HEK293 (cell line): ENCODE results near the gene CNGA4.

Experiments used
- CTCF ChIA-PET: fragments of 350-600 bp; formaldehyde crosslinking; extraction: SDS; loops from one replicate; lab custom pipeline; 2021; ENCODE audit warnings: antibody characterized with exemption; lab: Yijun Ruan, JAX
- POLR2A ChIA-PET: fragments of 300-600 bp; formaldehyde crosslinking; extraction: SDS; loops from one replicate; lab custom pipeline; 2020; ENCODE audit warnings: antibody characterized with exemption, inconsistent platforms; lab: Yijun Ruan, JAX
- H3K27ac ChIP-seq: fragments of 200-500 bp; sonication (Bioruptor generic); 2 replicates; pipeline ENCODE4 v1.5.1; 2014; ENCODE audit warnings: low read depth, low read length, control low read depth, inconsistent platforms; ENCODE audit errors: extremely low read depth
- H3K36me3 ChIP-seq, 2 experiments: fragments of 200-500 bp in 1 of 2; sonication (Bioruptor generic) in 1 of 2; 1 replicate in 1 of 2; 2 replicates in 1 of 2; pipeline ENCODE4 v1.5.1; 2014 to 2017; ENCODE audit warnings: inconsistent platforms in 2 of 2, low read length in 2 of 2; ENCODE audit not compliant: control insufficient read depth in 2 of 2, insufficient read depth in 1 of 2
- H3K4me1 ChIP-seq: fragments of 200-500 bp; sonication (Bioruptor generic); 2 replicates; pipeline ENCODE4 v1.5.1; 2014; ENCODE audit warnings: mild to moderate bottlenecking, low read length, inconsistent platforms; ENCODE audit not compliant: control insufficient read depth, insufficient read depth
- H3K4me3 ChIP-seq: 2 replicates; pipeline ENCODE4 v1.5.1; 2011; ENCODE audit warnings: low read depth, mild to moderate bottlenecking, control low read depth, low read length, moderate library complexity
- H3K9me3 ChIP-seq: fragments of 200-500 bp; sonication (Bioruptor generic); 2 replicates; pipeline ENCODE4 v1.5.1; 2014; ENCODE audit warnings: low read depth, low read length, inconsistent platforms; ENCODE audit not compliant: control insufficient read depth, insufficient read depth
- PRDM4 ChIP-seq: fragments of 450-650 bp; formaldehyde crosslinking; IDR thresholded peaks from 2 replicates; pipeline ENCODE4 v1.5.1; 2017; ENCODE audit warnings: missing biosample characterization, missing genetic modification characterization
- SCRT2 ChIP-seq: fragments of 450-650 bp; formaldehyde crosslinking; IDR thresholded peaks from 2 replicates; pipeline ENCODE4 v1.5.1; 2016; ENCODE audit warnings: missing biosample characterization, missing genetic modification characterization
- SP7 ChIP-seq: fragments of 450-650 bp; formaldehyde crosslinking; IDR thresholded peaks from 2 replicates; pipeline ENCODE4 v1.5.1; 2016; ENCODE audit warnings: missing biosample characterization, missing genetic modification characterization
- WT1 ChIP-seq: fragments of 450-650 bp; formaldehyde crosslinking; IDR thresholded peaks from 2 replicates; pipeline ENCODE4 v1.5.1; 2016; ENCODE audit warnings: missing biosample characterization, missing genetic modification characterization
- ZNF148 ChIP-seq: fragments of 450-650 bp; formaldehyde crosslinking; IDR thresholded peaks from 2 replicates; pipeline ENCODE4 v1.5.0; 2017; ENCODE audit warnings: missing biosample characterization, missing genetic modification characterization, borderline replicate concordance
- ZNF2 ChIP-seq: fragments of 450-650 bp; formaldehyde crosslinking; IDR thresholded peaks from 2 replicates; pipeline ENCODE4 v1.5.1; 2016; ENCODE audit warnings: missing biosample characterization, missing genetic modification characterization
- ZNF223 ChIP-seq: fragments of 450-650 bp; formaldehyde crosslinking; IDR thresholded peaks from 2 replicates; pipeline ENCODE4 v1.5.1; 2016; ENCODE audit warnings: missing biosample characterization, missing genetic modification characterization
- ZNF280D ChIP-seq: fragments of 450-650 bp; formaldehyde crosslinking; IDR thresholded peaks from 2 replicates; pipeline ENCODE4 v1.5.1; 2016; ENCODE audit warnings: missing biosample characterization, missing genetic modification characterization
- ZNF341 ChIP-seq: fragments of 450-650 bp; formaldehyde crosslinking; IDR thresholded peaks from 2 replicates; pipeline ENCODE4; 2016; ENCODE audit warnings: low read depth, missing biosample characterization, missing genetic modification characterization
- ZNF560 ChIP-seq: fragments of 450-650 bp; formaldehyde crosslinking; IDR thresholded peaks from 2 replicates; pipeline ENCODE4 v1.5.1; 2017; ENCODE audit warnings: missing biosample characterization, missing genetic modification characterization, borderline replicate concordance

The CNGA4 gene

GRCh38 chr11:6240139-6240538 is 1.2 kb downstream of the CNGA4 start (continued):
- TF ChIP-seq ZNF280D (tag by site-specific recombination) (no peak), SP7 (tag by site-specific recombination) (no peak), ZNF2 (tag by site-specific recombination) (no peak)

- ChIA-PET POLR2A (no interaction called here), CTCF (interaction anchor here (2.4 kb wide), 1 partner anchor 11 kb away, joined by 16 read pairs; no protein-coding TSS in a partner anchor)
- H3K9me3 ChIP-seq, result no peaks in the 10 kb centered on the region
- H3K36me3 ChIP-seq, result no peaks in the 10 kb centered on the region
- no peak overlapping the region for H3K4me3 ChIP-seq
- no peak for TF ChIP-seq ZNF341 (tag by site-specific recombination)
- H3K27ac ChIP-seq, result no peak overlapping the region
- H3K4me1 ChIP-seq, result no peaks in the 10 kb centered on the region
These were observed 1.9 kb downstream of the CNGA4 start for GRCh38 chr11:6240781-6241180.

GRCh38 chr11:6241316-6241715 is 2.4 kb downstream of the CNGA4 start:
- H3K4me3 ChIP-seq, result no peak overlapping the region
- CTCF ChIA-PET, result interaction anchor here (2.4 kb wide), 1 partner anchor 10 kb away, joined by 16 read pairs; no protein-coding TSS in a partner anchor

More at GRCh38 chr11:6241316-6241715, 2.4 kb downstream of the CNGA4 start:
- POLR2A ChIA-PET, result no interaction called here
- no peaks in the 10 kb centered on the region for H3K4me1 ChIP-seq
- no peak overlapping the region for H3K27ac ChIP-seq
- H3K9me3 ChIP-seq, result no peaks in the 10 kb centered on the region
- no peaks in the 10 kb centered on the region for H3K36me3 ChIP-seq
- no peak for TF ChIP-seq SCRT2
- no peak for TF ChIP-seq PRDM4 (tag by site-specific recombination)
- no peak for TF ChIP-seq ZNF560
- no peak for TF ChIP-seq WT1 (tag by site-specific recombination)
- TF ChIP-seq ZNF148, result no peak
- TF ChIP-seq ZNF223 (tag by site-specific recombination), result no peak
